Stimulated activated memory B cell treated with anti-CD40 and anti-IgM and Interleukin-4, amounts not matched to agents 10 μg/mL and 1 μg/mL and 100 μg/mL, for 72 hours (primary cell): Measurements from ENCODE around the gene RYR3.

Experiments used
- ATAC-seq: fragments of 150-1000 bp; cut with Tn5 transposase; 2 replicates; pipeline ENCODE4 v1.10.0; 2021
- H3K27ac Mint-ChIP-seq: one replicate; pipeline ENCODE4 v1.8.0; 2022; ENCODE audit warnings: mild to moderate bottlenecking, mixed read lengths
- H3K27me3 Mint-ChIP-seq: one replicate; pipeline ENCODE4 v1.8.0; 2022; ENCODE audit warnings: mixed read lengths
- H3K36me3 Mint-ChIP-seq: one replicate; pipeline ENCODE4 v1.8.0; 2022; ENCODE audit warnings: mixed read lengths
- H3K4me1 Mint-ChIP-seq: one replicate; pipeline ENCODE4 v1.8.0; 2022; ENCODE audit warnings: mixed read lengths
- H3K4me3 Mint-ChIP-seq: one replicate; pipeline ENCODE4 v1.8.0; 2022; ENCODE audit warnings: mild to moderate bottlenecking, moderate library complexity, mixed read lengths
- H3K9me3 Mint-ChIP-seq: one replicate; pipeline ENCODE4 v1.8.0; 2022; ENCODE audit warnings: mixed read lengths

Gene RYR3

DNA sequence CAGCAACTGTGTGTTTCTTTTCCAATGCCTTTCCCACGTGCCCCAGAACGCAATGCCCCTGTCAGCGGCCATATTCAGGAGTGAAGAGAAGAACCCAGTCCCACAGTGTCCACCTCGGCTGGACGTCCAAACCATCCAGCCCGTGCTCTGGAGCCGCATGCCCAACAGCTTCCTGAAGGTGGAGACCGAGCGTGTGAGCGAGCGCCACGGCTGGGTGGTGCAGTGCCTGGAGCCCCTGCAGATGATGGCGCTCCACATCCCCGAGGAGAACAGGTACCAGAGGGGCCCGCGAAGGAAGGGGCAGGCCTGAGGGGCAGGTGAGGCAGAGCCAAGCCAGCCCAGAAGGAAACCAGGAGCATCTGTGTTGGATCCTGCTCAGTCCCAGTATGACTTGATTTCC is 349.4 kb downstream of the RYR3 start:
- Mint-ChIP-seq H3K4me3 (no peak overlapping the region), H3K27ac (no peak overlapping the region), H3K27me3 (no peaks in the 10 kb centered on the region), H3K9me3 (peaks cover 3% of the 10 kb centered on the region), H3K4me1 (no peaks in the 10 kb centered on the region), H3K36me3 (no peaks in the 10 kb centered on the region)
- no peak for ATAC-seq

DNA sequence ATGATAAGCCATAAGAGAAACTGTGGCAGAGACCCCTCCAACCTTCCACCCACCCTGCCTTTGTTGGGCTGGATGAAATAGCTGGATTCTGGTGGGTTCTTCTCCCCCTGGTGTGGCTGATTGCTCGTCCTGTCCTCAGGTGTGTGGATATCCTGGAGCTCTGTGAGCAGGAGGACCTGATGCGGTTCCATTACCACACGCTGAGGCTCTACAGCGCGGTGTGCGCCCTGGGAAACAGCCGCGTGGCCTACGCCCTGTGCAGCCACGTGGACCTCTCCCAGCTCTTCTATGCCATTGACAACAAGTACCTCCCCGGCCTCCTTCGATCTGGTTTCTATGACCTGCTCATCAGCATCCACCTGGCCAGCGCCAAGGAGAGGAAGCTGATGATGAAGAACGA is 351.2 kb downstream of the RYR3 start:
- Mint-ChIP-seq H3K4me3 (no peak overlapping the region), H3K27ac (no peak overlapping the region), H3K9me3 (peaks cover under 1% of the 10 kb centered on the region), H3K27me3 (no peaks in the 10 kb centered on the region), H3K36me3 (no peaks in the 10 kb centered on the region), H3K4me1 (no peaks in the 10 kb centered on the region)
- ATAC-seq, result no peak

GRCh38 chr15:33664947-33665346 is 354.2 kb downstream of the RYR3 start:
- no peaks in the 10 kb centered on the region for H3K9me3 Mint-ChIP-seq
- H3K27ac Mint-ChIP-seq, result no peak overlapping the region
- no peak for ATAC-seq
- H3K36me3 Mint-ChIP-seq, result no peaks in the 10 kb centered on the region
- H3K4me3 Mint-ChIP-seq, result no peak overlapping the region
- no peaks in the 10 kb centered on the region for H3K27me3 Mint-ChIP-seq
- no peaks in the 10 kb centered on the region for H3K4me1 Mint-ChIP-seq

GRCh38 chr15:33670567-33670966 is 359.8 kb downstream of the RYR3 start:
- Mint-ChIP-seq H3K4me3 (no peak overlapping the region), H3K36me3 (no peaks in the 10 kb centered on the region), H3K27ac (no peak overlapping the region), H3K4me1 (no peaks in the 10 kb centered on the region), H3K9me3 (no peaks in the 10 kb centered on the region), H3K27me3 (peaks cover 16% of the 10 kb centered on the region)
- no peak for ATAC-seq

DNA sequence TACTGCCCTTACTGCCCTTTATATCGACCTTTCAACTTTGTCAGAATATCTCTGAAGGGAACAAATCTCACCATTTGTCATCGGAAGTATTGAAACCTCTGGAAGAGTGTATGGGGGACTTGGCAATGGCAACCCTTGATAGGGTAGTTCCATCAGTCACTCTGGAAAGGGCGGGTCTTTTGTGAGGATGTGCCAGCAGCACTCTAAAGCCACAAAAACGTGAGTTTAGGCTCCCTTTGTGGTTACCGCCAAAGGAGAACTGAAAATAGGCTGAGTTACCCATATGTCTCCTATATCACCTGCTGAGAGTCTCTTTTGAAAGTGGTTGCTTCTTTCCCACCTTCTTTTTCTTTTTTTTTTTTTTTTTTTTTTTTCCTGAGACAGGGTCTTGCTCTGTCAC is 360.7 kb downstream of the RYR3 start:
- peaks cover 25% of the 10 kb centered on the region for H3K27me3 Mint-ChIP-seq
- no peaks in the 10 kb centered on the region for H3K36me3 Mint-ChIP-seq

DNA sequence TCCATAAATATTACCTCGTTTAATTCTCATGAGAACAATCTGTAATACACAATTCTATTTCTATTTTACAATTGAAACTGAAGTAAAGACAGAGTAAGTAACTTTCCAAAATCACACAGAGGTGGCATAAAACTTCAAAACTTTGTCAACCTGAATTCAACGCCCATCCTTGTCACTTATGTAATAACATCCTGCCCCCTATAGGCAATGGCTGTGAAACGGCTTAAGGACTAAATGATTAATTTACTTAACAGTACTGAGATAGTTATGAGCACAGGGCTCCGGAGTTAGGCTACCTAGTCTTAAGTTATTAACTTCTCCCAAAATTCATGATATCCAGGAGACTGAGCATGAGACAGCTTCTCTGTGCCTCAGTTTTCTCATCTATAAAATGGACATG is 364.5 kb downstream of the RYR3 start:
- Mint-ChIP-seq H3K27me3 (peaks cover 37% of the 10 kb centered on the region), H3K9me3 (no peaks in the 10 kb centered on the region), H3K36me3 (no peaks in the 10 kb centered on the region), H3K27ac (no peak overlapping the region), H3K4me3 (no peak overlapping the region), H3K4me1 (no peaks in the 10 kb centered on the region)
- no peak for ATAC-seq

More for the DNA sequence above, 360.7 kb downstream of the RYR3 start:
- Mint-ChIP-seq H3K27ac (no peak overlapping the region), H3K9me3 (no peaks in the 10 kb centered on the region), H3K4me3 (no peak overlapping the region), H3K4me1 (no peaks in the 10 kb centered on the region)
- ATAC-seq, result peak; percentile 46

GRCh38 chr15:33677238-33677830 is 366.6 kb downstream of the RYR3 start:
- Mint-ChIP-seq H3K9me3 (no peaks in the 10 kb centered on the region), H3K36me3 (no peaks in the 10 kb centered on the region), H3K27ac (no peak overlapping the region), H3K4me1 (no peaks in the 10 kb centered on the region), H3K27me3 (peaks cover 48% of the 10 kb centered on the region), H3K4me3 (no peak overlapping the region)
- ATAC-seq, result no peak

GRCh38 chr15:33678176-33678575 is 367.4 kb downstream of the RYR3 start:
- Mint-ChIP-seq H3K4me3 (no peak overlapping the region), H3K9me3 (no peaks in the 10 kb centered on the region), H3K27me3 (peaks cover 57% of the 10 kb centered on the region), H3K4me1 (no peaks in the 10 kb centered on the region), H3K36me3 (no peaks in the 10 kb centered on the region), H3K27ac (no peak overlapping the region)
- ATAC-seq, result no peak

DNA sequence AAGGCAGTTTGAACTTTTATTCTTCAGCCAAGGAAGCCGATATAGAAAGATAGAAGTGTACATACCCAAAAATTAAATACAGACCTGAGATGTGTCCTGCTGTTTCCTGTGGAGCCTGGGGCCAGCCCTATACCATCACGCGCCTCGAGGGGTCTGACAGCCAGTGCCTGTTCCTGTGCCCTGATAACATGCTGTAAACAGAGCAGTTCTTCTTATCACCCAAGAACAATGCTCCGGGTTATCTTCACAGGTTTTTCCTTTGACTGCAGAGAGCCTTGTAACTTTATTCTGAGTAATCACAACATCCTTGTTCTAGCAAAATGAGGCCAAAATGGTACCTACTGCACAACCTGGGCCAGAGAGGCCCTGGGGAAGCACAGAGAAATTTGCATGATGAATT is 367.8 kb downstream of the RYR3 start:
- no peaks in the 10 kb centered on the region for H3K4me1 Mint-ChIP-seq
- no peaks in the 10 kb centered on the region for H3K9me3 Mint-ChIP-seq
- peaks cover 57% of the 10 kb centered on the region for H3K27me3 Mint-ChIP-seq
- no peak for ATAC-seq
- H3K4me3 Mint-ChIP-seq, result no peak overlapping the region
- H3K27ac Mint-ChIP-seq, result no peak overlapping the region
- no peaks in the 10 kb centered on the region for H3K36me3 Mint-ChIP-seq

DNA sequence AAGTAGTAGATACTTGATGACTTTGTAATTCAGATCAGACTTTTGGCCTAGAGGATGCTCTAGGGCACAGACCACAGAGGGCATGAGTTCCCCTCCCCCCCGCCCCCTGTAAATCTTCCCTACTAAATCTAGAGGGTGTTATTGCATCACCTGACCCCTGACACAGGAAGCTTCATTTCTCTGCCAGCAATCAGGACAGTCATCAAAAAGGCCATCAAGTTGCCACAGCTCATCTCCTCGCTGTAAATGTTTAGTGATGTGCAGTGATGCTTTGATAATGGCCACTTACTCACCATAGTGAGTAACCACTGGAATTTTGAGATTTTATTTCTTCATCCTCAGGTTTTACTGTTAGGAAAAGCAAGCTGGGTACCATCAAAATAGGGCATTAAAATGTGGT is 368.3 kb downstream of the RYR3 start:
- H3K9me3 Mint-ChIP-seq, result no peaks in the 10 kb centered on the region
- no peaks in the 10 kb centered on the region for H3K36me3 Mint-ChIP-seq
- no peaks in the 10 kb centered on the region for H3K4me1 Mint-ChIP-seq
- H3K27ac Mint-ChIP-seq, result no peak overlapping the region
- no peak for ATAC-seq
- H3K4me3 Mint-ChIP-seq, result no peak overlapping the region
- peaks cover 56% of the 10 kb centered on the region for H3K27me3 Mint-ChIP-seq

GRCh38 chr15:33680336-33680735 is 369.6 kb downstream of the RYR3 start:
- Mint-ChIP-seq H3K4me1 (no peaks in the 10 kb centered on the region), H3K9me3 (no peaks in the 10 kb centered on the region), H3K36me3 (no peaks in the 10 kb centered on the region), H3K27ac (no peak overlapping the region), H3K27me3 (peaks cover 52% of the 10 kb centered on the region), H3K4me3 (no peak overlapping the region)
- ATAC-seq, result no peak

DNA sequence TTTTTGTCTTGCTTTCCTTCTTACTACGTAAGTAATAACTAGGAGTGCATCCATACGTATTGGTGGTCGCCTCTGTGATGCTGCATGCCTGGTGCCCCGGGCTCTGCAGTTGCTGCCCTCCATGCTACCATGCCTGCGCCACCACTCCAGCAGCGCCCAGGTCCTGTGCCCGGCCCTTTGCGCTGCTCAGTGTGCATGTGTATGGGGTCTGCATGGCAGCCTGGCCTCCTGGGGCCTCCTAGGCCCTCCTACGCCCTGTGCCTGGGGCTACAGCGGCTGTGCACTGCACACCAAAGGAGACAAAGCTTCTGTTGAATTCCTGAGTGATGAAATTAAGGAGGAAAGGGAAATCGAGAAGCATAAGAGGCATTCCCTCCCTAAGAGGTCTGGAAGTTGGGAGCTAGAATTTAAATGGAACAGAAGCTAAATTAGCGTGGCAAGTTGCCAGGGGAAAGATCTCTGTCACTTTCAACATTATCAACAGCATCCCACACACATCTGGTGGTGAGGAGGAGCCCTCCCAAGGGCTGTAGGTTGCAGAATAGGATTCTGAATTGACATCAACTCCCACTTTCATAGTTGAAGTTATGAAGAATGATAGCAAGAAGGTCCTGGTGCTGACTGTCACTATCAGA is 382.5 kb downstream of the RYR3 start:
- no peak overlapping the region for H3K4me3 Mint-ChIP-seq

GRCh38 chr15:33698126-33698525 is 387.4 kb downstream of the RYR3 start:
- H3K27ac Mint-ChIP-seq, result no peak overlapping the region
- peaks cover 7% of the 10 kb centered on the region for H3K4me1 Mint-ChIP-seq
- H3K27me3 Mint-ChIP-seq, result peaks cover 17% of the 10 kb centered on the region
- no peak overlapping the region for H3K4me3 Mint-ChIP-seq
- H3K36me3 Mint-ChIP-seq, result no peaks in the 10 kb centered on the region
- no peak for ATAC-seq
- no peaks in the 10 kb centered on the region for H3K9me3 Mint-ChIP-seq

More for the DNA sequence above, 382.5 kb downstream of the RYR3 start:
- Mint-ChIP-seq H3K9me3 (no peaks in the 10 kb centered on the region), H3K36me3 (no peaks in the 10 kb centered on the region), H3K27ac (no peak overlapping the region), H3K4me1 (no peaks in the 10 kb centered on the region), H3K27me3 (peaks cover 8% of the 10 kb centered on the region)
- peak; percentile 47 for ATAC-seq

GRCh38 chr15:33699145-33699544 is 388.4 kb downstream of the RYR3 start:
- Mint-ChIP-seq H3K27me3 (peaks cover 17% of the 10 kb centered on the region), H3K9me3 (no peaks in the 10 kb centered on the region), H3K4me3 (no peak overlapping the region), H3K4me1 (peaks cover 7% of the 10 kb centered on the region), H3K27ac (no peak overlapping the region), H3K36me3 (no peaks in the 10 kb centered on the region)
- no peak for ATAC-seq

- H3K27ac Mint-ChIP-seq, result no peak overlapping the region
- no peak for ATAC-seq
- no peak overlapping the region for H3K4me3 Mint-ChIP-seq
- H3K4me1 Mint-ChIP-seq, result peaks cover 7% of the 10 kb centered on the region
- no peaks in the 10 kb centered on the region for H3K9me3 Mint-ChIP-seq
- no peaks in the 10 kb centered on the region for H3K36me3 Mint-ChIP-seq
- H3K27me3 Mint-ChIP-seq, result peaks cover 17% of the 10 kb centered on the region
These were observed 389.1 kb downstream of the RYR3 start for GRCh38 chr15:33699691-33700447.
